ENCODE results near the gene CEP250. TPM values are rescaled to one million over a fixed set of nuclear protein-coding genes. Genes with fewer than 3 reads are reported as not detected.

CEP250 gene
- total RNA-seq, 1 experiment from 2014 or later: 63.6 TPM

DNA sequence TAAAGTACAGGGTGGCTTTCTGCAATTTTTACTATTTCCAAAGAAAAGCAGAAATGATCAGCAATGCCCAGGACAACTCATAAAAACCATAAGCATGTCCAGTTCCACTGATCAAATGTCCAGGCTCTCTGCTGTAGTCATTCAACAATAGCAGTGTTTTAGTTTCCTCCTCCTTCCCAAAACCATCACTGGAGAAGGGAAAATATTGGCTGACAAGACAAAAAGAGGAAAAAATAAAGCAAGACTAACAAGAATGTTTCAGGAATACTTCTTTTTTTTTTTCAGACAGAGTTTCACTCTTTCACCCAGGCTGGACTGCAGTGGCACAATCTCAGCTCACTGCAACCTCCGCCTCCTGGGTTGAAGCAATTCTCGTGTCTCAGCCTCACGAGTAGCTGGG is 45.9 kb upstream of the CEP250 start:
- no peaks in the 10 kb centered on the region for H3K27me3 ChIP-seq (ENCODE audit: insufficient read depth, low read depth)
- no TSS peak for BruUV-seq (replicated peaks)

DNA sequence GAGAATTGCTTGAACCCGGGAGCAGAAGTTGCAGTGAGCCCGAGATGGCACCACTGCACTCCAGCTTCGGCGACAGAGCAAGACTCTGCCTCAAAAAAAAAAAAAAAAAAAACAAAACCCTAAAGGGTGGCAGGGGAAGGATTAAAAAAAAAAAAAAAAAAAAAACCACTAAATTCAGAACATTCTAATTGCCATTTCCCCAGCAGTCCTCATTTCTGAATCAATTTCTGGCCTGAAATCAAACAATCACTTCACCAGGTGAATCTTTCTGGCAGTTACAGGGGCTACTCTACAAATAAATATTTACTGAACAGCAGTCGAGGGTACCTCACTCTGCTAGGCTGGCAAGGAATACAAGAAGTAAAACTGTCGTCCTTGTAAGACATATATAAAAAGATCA is 44.8 kb upstream of the CEP250 start:
- Histone ChIP-seq H3K4me1 (replicated peaks; ENCODE audit: insufficient read depth) (peaks cover 6% of the 10 kb centered on the region), H3K9me2 (ENCODE audit: insufficient read depth) (no peaks in the 10 kb centered on the region), H3K27me3 (ENCODE audit: insufficient read depth, low read depth) (no peaks in the 10 kb centered on the region), H3K36me3 (ENCODE audit: low read depth) (0 out of 2 replicates have a peak, but pooled peaks cover 18% of the 10 kb centered on the region), H4K20me1 (ENCODE audit: insufficient read depth) (no peaks in the 10 kb centered on the region; the same call in none of the 2 replicates), H3K4me3 (peak overlapping the region; percentile 83), H3K9me3 (ENCODE audit: insufficient read depth, low read depth) (no peaks in the 10 kb centered on the region), H3K79me2 (ENCODE audit: low read depth) (peaks cover 47% of the 10 kb centered on the region), H3F3A (ENCODE audit: insufficient read depth, low read depth) (peaks cover 12% of the 10 kb centered on the region; the same call in 1 of the 2 replicates), H3K4me2 (peak overlapping the region; percentile 99), H2AFZ (no peak overlapping the region), H3K27ac (peak overlapping the region; percentile 64; the same call in 1 of the 2 replicates)
- no peak for TF ChIP-seq EZH2 (IDR thresholded peaks at IDR 0.05; ENCODE audit: low read depth)
- TF ChIP-seq, protein P1, sequence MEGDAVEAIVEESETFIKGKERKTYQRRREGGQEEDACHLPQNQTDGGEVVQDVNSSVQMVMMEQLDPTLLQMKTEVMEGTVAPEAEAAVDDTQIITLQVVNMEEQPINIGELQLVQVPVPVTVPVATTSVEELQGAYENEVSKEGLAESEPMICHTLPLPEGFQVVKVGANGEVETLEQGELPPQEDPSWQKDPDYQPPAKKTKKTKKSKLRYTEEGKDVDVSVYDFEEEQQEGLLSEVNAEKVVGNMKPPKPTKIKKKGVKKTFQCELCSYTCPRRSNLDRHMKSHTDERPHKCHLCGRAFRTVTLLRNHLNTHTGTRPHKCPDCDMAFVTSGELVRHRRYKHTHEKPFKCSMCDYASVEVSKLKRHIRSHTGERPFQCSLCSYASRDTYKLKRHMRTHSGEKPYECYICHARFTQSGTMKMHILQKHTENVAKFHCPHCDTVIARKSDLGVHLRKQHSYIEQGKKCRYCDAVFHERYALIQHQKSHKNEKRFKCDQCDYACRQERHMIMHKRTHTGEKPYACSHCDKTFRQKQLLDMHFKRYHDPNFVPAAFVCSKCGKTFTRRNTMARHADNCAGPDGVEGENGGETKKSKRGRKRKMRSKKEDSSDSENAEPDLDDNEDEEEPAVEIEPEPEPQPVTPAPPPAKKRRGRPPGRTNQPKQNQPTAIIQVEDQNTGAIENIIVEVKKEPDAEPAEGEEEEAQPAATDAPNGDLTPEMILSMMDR (conservative IDR thresholded peaks at IDR 0.05): no peak
- BruUV-seq (replicated peaks): no TSS peak
- POLR2A ChIA-PET (ENCODE audit: unreplicated experiment): interaction anchor here (0.7 to 1.0 kb wide), 2 partner anchors 17 to 544 kb away, joined by 6 to 8 read pairs; partner anchors contain the start of gene SCAND1
- intact Hi-C loops (cut with micrococcal nuclease; ENCODE audit: unreplicated experiment): no loop called here
- CTCF ChIA-PET: no interaction called here
- no peak for DNase-seq

More for the DNA sequence above, 45.9 kb upstream of the CEP250 start:
- TF ChIP-seq EZH2 (IDR thresholded peaks at IDR 0.05; ENCODE audit: low read depth): no peak
- TF ChIP-seq, protein P1 (conservative IDR thresholded peaks at IDR 0.05): no peak
- POLR2A ChIA-PET (ENCODE audit: unreplicated experiment): no interaction called here
- Histone ChIP-seq H3F3A (ENCODE audit: insufficient read depth, low read depth) (peaks cover 12% of the 10 kb centered on the region; the same call in 1 of the 2 replicates), H3K36me3 (ENCODE audit: low read depth) (0 out of 2 replicates have a peak, but pooled peaks cover 18% of the 10 kb centered on the region), H3K4me2 (no peak overlapping the region), H3K27ac (no peak overlapping the region), H3K79me2 (ENCODE audit: low read depth) (peaks cover 47% of the 10 kb centered on the region), H3K9me2 (ENCODE audit: insufficient read depth) (no peaks in the 10 kb centered on the region), H3K4me3 (no peak overlapping the region), H2AFZ (no peak overlapping the region), H3K9me3 (ENCODE audit: insufficient read depth, low read depth) (no peaks in the 10 kb centered on the region), H4K20me1 (ENCODE audit: insufficient read depth) (no peaks in the 10 kb centered on the region; the same call in none of the 2 replicates), H3K4me1 (replicated peaks; ENCODE audit: insufficient read depth) (peaks cover 6% of the 10 kb centered on the region)
- no peak for DNase-seq
- CTCF ChIA-PET: no interaction called here
- intact Hi-C loops (cut with micrococcal nuclease; ENCODE audit: unreplicated experiment): no loop called here

DNA sequence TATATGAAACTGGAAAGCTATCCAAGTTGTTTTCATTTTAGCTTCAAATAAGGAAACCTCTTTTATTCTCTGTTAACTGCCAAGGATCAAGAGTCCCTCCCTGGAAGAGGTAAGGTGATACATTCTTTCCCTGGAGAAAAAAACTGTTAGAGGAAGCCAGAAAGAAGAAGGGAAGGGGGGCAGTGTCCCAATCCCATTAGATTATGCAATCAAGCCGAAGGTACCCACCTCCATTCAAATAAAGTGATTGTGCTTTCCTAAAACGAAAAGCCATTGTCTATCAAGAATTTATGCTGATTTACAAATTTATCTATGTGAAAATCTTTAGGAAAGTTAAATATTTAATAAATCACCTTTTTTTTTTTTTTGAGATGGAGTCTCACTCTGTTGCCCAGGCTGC is 34.1 kb upstream of the CEP250 start:
- Histone ChIP-seq H3K4me3 (no peak overlapping the region), H3K4me1 (replicated peaks; ENCODE audit: insufficient read depth) (no peaks in the 10 kb centered on the region), H3K9me3 (ENCODE audit: insufficient read depth, low read depth) (no peaks in the 10 kb centered on the region), H3K36me3 (ENCODE audit: low read depth) (no peaks in the 10 kb centered on the region), H3F3A (ENCODE audit: insufficient read depth, low read depth) (no peaks in the 10 kb centered on the region), H3K79me2 (ENCODE audit: low read depth) (no peaks in the 10 kb centered on the region), H2AFZ (no peak overlapping the region), H3K27me3 (ENCODE audit: insufficient read depth, low read depth) (no peaks in the 10 kb centered on the region), H3K4me2 (no peak overlapping the region), H3K27ac (no peak overlapping the region), H4K20me1 (ENCODE audit: insufficient read depth) (no peaks in the 10 kb centered on the region), H3K9me2 (ENCODE audit: insufficient read depth) (no peaks in the 10 kb centered on the region)
- no TSS peak for BruUV-seq (replicated peaks)
- no peak for TF ChIP-seq EZH2 (IDR thresholded peaks at IDR 0.05; ENCODE audit: low read depth)
- intact Hi-C loops (cut with micrococcal nuclease; ENCODE audit: unreplicated experiment): no loop called here
- no peak for DNase-seq
- CTCF ChIA-PET: no interaction called here
- POLR2A ChIA-PET (ENCODE audit: unreplicated experiment): no interaction called here

Data from PC-9 (cell line).